HUES48 (cell line): ENCODE measurements around the gene ADGRV1.
"Not testable (repeated sequence)": the region's sequence is repeated elsewhere in the genome, so short reads cannot be mapped to it uniquely, and the experiment has no call there.

Experiments
- H3K27ac ChIP-seq: one replicate; pipeline ENCODE4 v1.7.0; 2013; ENCODE audit warnings: low read depth, low read length, inconsistent platforms
- H3K27me3 ChIP-seq: 2 replicates; pipeline ENCODE4 v1.6.1; 2013; ENCODE audit warnings: mild to moderate bottlenecking, low read length; ENCODE audit not compliant: control insufficient read depth, insufficient read depth
- H3K36me3 ChIP-seq: 2 replicates; pipeline ENCODE4 v1.6.1; 2013; ENCODE audit warnings: low read length; ENCODE audit not compliant: control insufficient read depth, insufficient read depth
- H3K4me1 ChIP-seq: 2 replicates; pipeline ENCODE4 v1.6.1; 2013; ENCODE audit warnings: mild to moderate bottlenecking, low read length; ENCODE audit not compliant: control insufficient read depth, insufficient read depth
- H3K4me3 ChIP-seq: 2 replicates; pipeline ENCODE4 v1.5.1; 2013; ENCODE audit warnings: mild to moderate bottlenecking, low read depth, low read length
- H3K9ac ChIP-seq: 2 replicates; pipeline ENCODE4 v1.6.1; 2013; ENCODE audit warnings: mild to moderate bottlenecking, low read depth, low read length, moderate library complexity
- H3K9me3 ChIP-seq: 2 replicates; pipeline ENCODE4 v1.6.1; 2013; ENCODE audit warnings: low read length; ENCODE audit not compliant: control insufficient read depth, insufficient read depth

ADGRV1 gene

DNA sequence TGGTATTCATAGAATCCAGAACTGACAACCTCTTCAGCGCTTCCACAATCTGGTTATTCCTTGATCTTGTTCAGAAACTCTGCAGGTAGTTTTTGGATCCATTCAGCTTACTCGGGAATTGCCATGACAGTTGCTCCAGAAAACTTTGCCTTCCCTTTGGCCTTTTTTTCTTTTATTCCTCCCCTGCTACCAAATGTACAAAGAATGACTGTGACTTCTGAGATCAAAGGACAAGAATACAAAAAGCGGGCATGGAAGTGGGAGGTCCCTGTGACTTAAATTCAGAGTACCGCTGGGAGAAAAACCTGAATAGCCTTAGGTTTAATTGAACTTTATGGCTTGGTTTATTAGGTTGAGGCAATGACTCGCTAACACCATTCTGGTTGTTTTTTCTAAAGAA is 59.5 kb downstream of the ADGRV1 start:
- Histone ChIP-seq H3K9ac (no peak overlapping the region), H3K4me1 (peaks cover 8% of the 10 kb centered on the region; the same call in 1 of the 2 replicates), H3K9me3 (no peaks in the 10 kb centered on the region), H3K27me3 (no peaks in the 10 kb centered on the region), H3K4me3 (no peak overlapping the region), H3K36me3 (peaks cover 57% of the 10 kb centered on the region), H3K27ac (no peak overlapping the region)

DNA sequence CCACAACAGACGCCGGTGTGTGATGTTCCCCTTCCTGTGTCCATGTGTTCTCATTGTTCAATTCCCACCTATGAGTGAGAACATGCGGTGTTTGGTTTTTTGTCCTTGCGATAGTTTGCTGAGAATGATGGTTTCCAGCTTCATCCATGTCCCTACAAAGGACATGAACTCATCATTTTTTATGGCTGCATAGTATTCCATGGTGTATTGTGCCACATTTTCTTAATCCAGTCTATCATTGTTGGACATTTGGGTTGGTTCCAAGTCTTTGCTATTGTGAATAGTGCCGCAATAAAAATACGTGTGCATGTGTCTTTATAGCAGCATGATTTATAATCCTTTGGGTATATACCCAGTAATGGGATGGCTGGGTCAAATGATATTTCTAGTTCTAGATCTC is 61.2 kb downstream of the ADGRV1 start:
- H3K4me1 ChIP-seq, H3K9ac ChIP-seq, H3K4me3 ChIP-seq, H3K9me3 ChIP-seq, H3K27ac ChIP-seq, H3K27me3 ChIP-seq: not testable (repeated sequence)
- H3K36me3 ChIP-seq, result peaks cover 72% of the 10 kb centered on the region

- H3K4me3 ChIP-seq, result no peak overlapping the region
- H3K9ac ChIP-seq, result no peak overlapping the region
- peaks cover 79% of the 10 kb centered on the region for H3K36me3 ChIP-seq
- no peaks in the 10 kb centered on the region for H3K9me3 ChIP-seq
- H3K27me3 ChIP-seq, result no peaks in the 10 kb centered on the region
- no peaks in the 10 kb centered on the region for H3K4me1 ChIP-seq
- no peak overlapping the region for H3K27ac ChIP-seq
Measured at GRCh38 chr5:90621848-90622247, 63.3 kb downstream of the ADGRV1 start.

DNA sequence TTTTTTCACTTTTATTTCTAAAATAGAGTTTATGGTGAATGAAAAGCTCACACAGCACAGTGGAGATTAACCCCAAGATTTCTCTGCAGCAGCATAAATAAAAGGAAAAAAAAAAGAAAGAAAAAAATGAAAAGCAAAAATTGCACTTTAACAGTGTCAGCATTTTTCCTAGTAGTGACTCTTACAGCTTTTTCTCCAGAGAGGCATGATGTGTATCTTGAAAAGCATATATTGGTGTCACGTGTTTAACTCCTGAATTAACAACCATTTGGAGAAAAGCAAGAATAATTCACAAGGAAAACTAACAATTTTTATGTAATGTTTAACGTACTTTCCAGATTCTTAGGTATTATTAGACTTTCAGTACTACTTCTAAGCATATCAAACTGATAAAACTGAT is 67.9 kb downstream of the ADGRV1 start:
- H3K27me3 ChIP-seq, result no peaks in the 10 kb centered on the region
- no peak overlapping the region for H3K4me3 ChIP-seq
- H3K36me3 ChIP-seq, result peaks cover 77% of the 10 kb centered on the region
- no peaks in the 10 kb centered on the region for H3K4me1 ChIP-seq
- no peaks in the 10 kb centered on the region for H3K9me3 ChIP-seq
- no peak overlapping the region for H3K9ac ChIP-seq
- no peak overlapping the region for H3K27ac ChIP-seq

DNA sequence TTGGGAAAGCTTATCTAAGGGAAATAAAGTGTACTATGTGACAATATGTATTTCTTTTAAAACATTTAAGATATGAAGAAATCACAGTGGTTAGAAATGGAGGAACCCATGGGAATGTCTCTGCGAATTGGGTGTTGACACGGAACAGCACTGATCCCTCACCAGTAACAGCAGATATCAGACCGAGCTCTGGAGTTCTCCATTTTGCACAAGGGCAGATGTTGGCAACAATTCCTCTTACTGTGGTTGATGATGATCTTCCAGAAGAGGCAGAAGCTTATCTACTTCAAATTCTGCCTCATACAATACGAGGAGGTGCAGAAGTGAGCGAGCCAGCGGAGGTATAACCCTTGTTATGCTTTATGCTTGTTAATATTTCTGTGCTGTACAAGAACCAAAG is 69.9 kb downstream of the ADGRV1 start:
- H3K36me3 ChIP-seq, result peaks cover 60% of the 10 kb centered on the region
- H3K4me1 ChIP-seq, result 0 out of 2 replicates have a peak, but pooled peaks cover 6% of the 10 kb centered on the region
- H3K4me3 ChIP-seq, result no peak overlapping the region
- no peak overlapping the region for H3K27ac ChIP-seq
- no peak overlapping the region for H3K9ac ChIP-seq
- no peaks in the 10 kb centered on the region for H3K9me3 ChIP-seq
- no peaks in the 10 kb centered on the region for H3K27me3 ChIP-seq

- Histone ChIP-seq H3K9me3 (no peaks in the 10 kb centered on the region), H3K4me3 (no peak overlapping the region), H3K36me3 (peaks cover 47% of the 10 kb centered on the region), H3K27ac (no peak overlapping the region), H3K9ac (no peak overlapping the region), H3K4me1 (0 out of 2 replicates have a peak, but pooled peaks cover 6% of the 10 kb centered on the region), H3K27me3 (no peaks in the 10 kb centered on the region)
Measured at GRCh38 chr5:90632791-90633190, 74.2 kb downstream of the ADGRV1 start.

GRCh38 chr5:90636948-90637347 is 78.4 kb downstream of the ADGRV1 start:
- no peak overlapping the region for H3K9ac ChIP-seq
- H3K4me1 ChIP-seq, result peaks cover 6% of the 10 kb centered on the region; the same call in 1 of the 2 replicates
- H3K9me3 ChIP-seq, result no peaks in the 10 kb centered on the region
- H3K4me3 ChIP-seq, result no peak overlapping the region
- H3K27me3 ChIP-seq, result no peaks in the 10 kb centered on the region
- H3K36me3 ChIP-seq, result peaks cover 43% of the 10 kb centered on the region
- no peak overlapping the region for H3K27ac ChIP-seq

DNA sequence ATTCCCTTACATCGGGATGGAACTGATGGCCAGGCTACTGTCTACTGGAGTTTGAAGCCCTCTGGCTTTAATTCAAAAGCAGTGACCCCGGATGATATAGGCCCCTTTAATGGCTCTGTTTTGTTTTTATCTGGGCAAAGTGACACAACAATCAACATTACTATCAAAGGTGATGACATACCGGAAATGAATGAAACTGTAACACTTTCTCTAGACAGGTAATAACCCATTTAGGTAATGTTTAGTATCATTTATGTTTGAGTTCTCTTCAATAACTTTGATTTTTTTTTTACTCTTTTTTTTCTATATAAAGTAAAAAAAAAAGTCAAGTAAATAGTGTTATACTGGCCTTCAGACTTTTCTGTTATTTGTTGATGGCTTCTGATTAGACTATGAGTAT is 79.1 kb downstream of the ADGRV1 start:
- no peak overlapping the region for H3K9ac ChIP-seq
- no peaks in the 10 kb centered on the region for H3K9me3 ChIP-seq
- H3K36me3 ChIP-seq, result peaks cover 49% of the 10 kb centered on the region
- no peaks in the 10 kb centered on the region for H3K27me3 ChIP-seq
- H3K27ac ChIP-seq, result no peak overlapping the region
- H3K4me1 ChIP-seq, result peaks cover under 1% of the 10 kb centered on the region; the same call in 1 of the 2 replicates
- H3K4me3 ChIP-seq, result no peak overlapping the region

DNA sequence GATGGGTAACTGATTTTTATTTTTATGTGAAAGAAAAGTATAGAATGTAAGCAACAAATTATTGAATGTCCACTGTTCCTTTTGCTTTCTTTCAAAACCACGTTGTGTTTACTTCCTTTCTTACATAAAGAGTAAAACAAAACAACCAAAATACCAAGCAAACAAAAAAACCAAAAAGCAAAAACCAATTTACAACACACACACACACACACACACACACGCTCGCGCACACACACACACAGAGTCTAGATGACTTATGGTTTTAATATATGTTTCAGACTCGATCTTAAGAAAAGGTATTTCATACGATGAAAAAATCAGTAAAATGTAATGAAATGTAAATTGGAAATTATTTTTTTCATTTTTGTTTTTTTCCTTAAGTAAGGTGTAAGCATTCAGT is 80.3 kb downstream of the ADGRV1 start:
- Histone ChIP-seq H3K9me3 (no peaks in the 10 kb centered on the region), H3K9ac (no peak overlapping the region), H3K27me3 (no peaks in the 10 kb centered on the region), H3K4me3 (no peak overlapping the region), H3K4me1 (no peaks in the 10 kb centered on the region; the same call in 1 of the 2 replicates), H3K27ac (no peak overlapping the region), H3K36me3 (peaks cover 57% of the 10 kb centered on the region)

GRCh38 chr5:90640484-90641059 is 82.0 kb downstream of the ADGRV1 start:
- Histone ChIP-seq H3K9ac (no peak overlapping the region), H3K27me3 (no peaks in the 10 kb centered on the region), H3K36me3 (peaks cover 64% of the 10 kb centered on the region), H3K9me3 (no peaks in the 10 kb centered on the region), H3K4me1 (peaks cover 15% of the 10 kb centered on the region), H3K27ac (no peak overlapping the region), H3K4me3 (no peak overlapping the region)

DNA sequence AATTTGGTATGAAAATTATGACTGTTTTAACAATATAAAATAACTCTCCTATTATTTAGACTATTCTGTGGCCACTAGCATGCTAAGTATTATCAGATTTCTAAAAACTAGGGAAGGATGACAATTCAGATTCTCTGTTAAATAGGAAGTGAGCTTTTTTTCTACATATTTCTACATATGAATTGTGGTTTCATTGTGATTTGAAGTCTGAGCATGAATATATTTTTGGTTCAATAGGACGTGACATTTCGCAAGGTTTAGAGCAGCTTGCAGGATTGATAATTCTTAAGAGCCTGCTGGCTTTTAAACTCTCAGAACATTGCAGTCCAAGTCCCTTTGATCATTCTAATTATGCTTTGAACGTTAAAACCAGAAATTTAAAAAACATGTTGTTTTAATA is 82.9 kb downstream of the ADGRV1 start:
- Histone ChIP-seq H3K9ac (no peak overlapping the region), H3K4me1 (peaks cover 22% of the 10 kb centered on the region), H3K36me3 (peaks cover 72% of the 10 kb centered on the region), H3K27me3 (no peaks in the 10 kb centered on the region), H3K27ac (no peak overlapping the region), H3K9me3 (no peaks in the 10 kb centered on the region), H3K4me3 (no peak overlapping the region)
